ENCODE results near the gene SPTBN5. TPM values are rescaled to one million over a fixed set of nuclear protein-coding genes. Genes with fewer than 3 reads are reported as not detected.

Gene SPTBN5
- total and polyA plus RNA-seq, 10 of the 15 experiments (the other 5 are each of a cell fraction or from before 2014, with no cell fraction given): under 0.01 to 0.18 (median 0.04) TPM; not detected in 4

DNA sequence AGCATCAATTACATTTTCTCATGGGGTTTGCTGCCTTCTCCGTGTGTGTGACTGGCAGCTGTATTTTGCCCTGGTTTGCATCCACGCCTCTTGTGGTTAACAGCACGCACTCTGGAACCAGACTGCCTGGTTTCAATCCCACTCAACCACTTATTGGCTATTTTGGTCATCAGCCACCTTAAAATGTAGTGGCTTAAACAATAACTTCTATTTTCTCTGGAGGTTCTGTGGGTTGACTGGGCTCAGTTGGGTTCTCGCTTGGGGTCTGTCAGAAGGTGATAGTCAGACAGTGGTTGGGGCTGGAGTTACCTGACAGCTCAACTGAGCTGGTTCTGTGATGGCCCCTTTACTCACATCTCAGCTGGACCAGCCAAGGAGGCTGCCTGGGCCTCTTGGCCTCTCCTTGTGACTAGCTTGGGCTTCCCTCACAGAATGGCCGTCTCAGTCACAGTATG lies 41.7 kb upstream of the SPTBN5 start (continued):
- TF ChIP-seq RUNX3 (IDR thresholded peaks at IDR 0.05; ENCODE audit: low read length) (peak; percentile 95), SUPT20H (IDR thresholded peaks at IDR 0.05; ENCODE audit: borderline replicate concordance, control insufficient read depth, low read depth, low read length) (no peak), NKRF (conservative IDR thresholded peaks at IDR 0.05) (no peak), ZZZ3 (IDR thresholded peaks at IDR 0.05; ENCODE audit: control insufficient read depth, insufficient read length, low read depth) (no peak), RBBP5 (conservative IDR thresholded peaks at IDR 0.05) (no peak), PAX8 (IDR thresholded peaks at IDR 0.05) (no peak), NFYA (IDR thresholded peaks at IDR 0.05; ENCODE audit: borderline replicate concordance, low read depth, low read length) (no peak), GATAD2B (conservative IDR thresholded peaks at IDR 0.05; ENCODE audit: low read depth) (peak; percentile 21; the same call in 1 of the 2 replicates), KDM1A (IDR thresholded peaks at IDR 0.05; ENCODE audit: borderline replicate concordance) (no peak), STAT1 (conservative IDR thresholded peaks at IDR 0.05) (no peak), FOXM1 (IDR thresholded peaks at IDR 0.05; ENCODE audit: low read depth, low read length) (peak; percentile 28; the same call in 1 of the 2 replicates), ZSCAN29 (IDR thresholded peaks at IDR 0.05) (no peak), JUNB (IDR thresholded peaks at IDR 0.05) (no peak), CEBPZ (IDR thresholded peaks at IDR 0.05; ENCODE audit: low read depth, low read length) (no peak), MXI1 (IDR thresholded peaks at IDR 0.05; ENCODE audit: low read depth, low read length) (no peak), ZNF384 (IDR thresholded peaks at IDR 0.05; ENCODE audit: borderline replicate concordance, low read depth, low read length) (no peak), RFX5 (IDR thresholded peaks at IDR 0.05; ENCODE audit: low read depth, low read length) (no peak), SREBF2 (IDR thresholded peaks at IDR 0.05; ENCODE audit: low read length) (no peak), SIN3A (IDR thresholded peaks at IDR 0.05; ENCODE audit: low read depth, low read length) (no peak), RCOR1 (conservative IDR thresholded peaks at IDR 0.05; ENCODE audit: low read depth, low read length) (no peak), ASH2L (IDR thresholded peaks at IDR 0.05; ENCODE audit: borderline replicate concordance, low read depth) (no peak)
- TF ChIP-seq, protein P1, sequence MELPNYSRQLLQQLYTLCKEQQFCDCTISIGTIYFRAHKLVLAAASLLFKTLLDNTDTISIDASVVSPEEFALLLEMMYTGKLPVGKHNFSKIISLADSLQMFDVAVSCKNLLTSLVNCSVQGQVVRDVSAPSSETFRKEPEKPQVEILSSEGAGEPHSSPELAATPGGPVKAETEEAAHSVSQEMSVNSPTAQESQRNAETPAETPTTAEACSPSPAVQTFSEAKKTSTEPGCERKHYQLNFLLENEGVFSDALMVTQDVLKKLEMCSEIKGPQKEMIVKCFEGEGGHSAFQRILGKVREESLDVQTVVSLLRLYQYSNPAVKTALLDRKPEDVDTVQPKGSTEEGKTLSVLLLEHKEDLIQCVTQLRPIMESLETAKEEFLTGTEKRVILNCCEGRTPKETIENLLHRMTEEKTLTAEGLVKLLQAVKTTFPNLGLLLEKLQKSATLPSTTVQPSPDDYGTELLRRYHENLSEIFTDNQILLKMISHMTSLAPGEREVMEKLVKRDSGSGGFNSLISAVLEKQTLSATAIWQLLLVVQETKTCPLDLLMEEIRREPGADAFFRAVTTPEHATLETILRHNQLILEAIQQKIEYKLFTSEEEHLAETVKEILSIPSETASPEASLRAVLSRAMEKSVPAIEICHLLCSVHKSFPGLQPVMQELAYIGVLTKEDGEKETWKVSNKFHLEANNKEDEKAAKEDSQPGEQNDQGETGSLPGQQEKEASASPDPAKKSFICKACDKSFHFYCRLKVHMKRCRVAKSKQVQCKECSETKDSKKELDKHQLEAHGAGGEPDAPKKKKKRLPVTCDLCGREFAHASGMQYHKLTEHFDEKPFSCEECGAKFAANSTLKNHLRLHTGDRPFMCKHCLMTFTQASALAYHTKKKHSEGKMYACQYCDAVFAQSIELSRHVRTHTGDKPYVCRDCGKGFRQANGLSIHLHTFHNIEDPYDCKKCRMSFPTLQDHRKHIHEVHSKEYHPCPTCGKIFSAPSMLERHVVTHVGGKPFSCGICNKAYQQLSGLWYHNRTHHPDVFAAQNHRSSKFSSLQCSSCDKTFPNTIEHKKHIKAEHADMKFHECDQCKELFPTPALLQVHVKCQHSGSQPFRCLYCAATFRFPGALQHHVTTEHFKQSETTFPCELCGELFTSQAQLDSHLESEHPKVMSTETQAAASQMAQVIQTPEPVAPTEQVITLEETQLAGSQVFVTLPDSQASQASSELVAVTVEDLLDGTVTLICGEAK (IDR thresholded peaks at IDR 0.05; ENCODE audit: borderline replicate concordance): no peak
- TF ChIP-seq, protein P2, sequence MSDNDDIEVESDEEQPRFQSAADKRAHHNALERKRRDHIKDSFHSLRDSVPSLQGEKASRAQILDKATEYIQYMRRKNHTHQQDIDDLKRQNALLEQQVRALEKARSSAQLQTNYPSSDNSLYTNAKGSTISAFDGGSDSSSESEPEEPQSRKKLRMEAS (IDR thresholded peaks at IDR 0.05; ENCODE audit: low read depth, low read length): peak; percentile 40; the same call in 1 of the 2 replicates

Measured in GM12878 (cell line).